ENCODE results near the gene SERPINB1. TPM values are rescaled to one million over a fixed set of nuclear protein-coding genes. Genes with fewer than 3 reads are reported as not detected.

Gene SERPINB1
- total and polyA plus RNA-seq, 2 donors (not counting 3 experiments of a cell fraction or from before 2014, with no cell fraction given), result 6.7 to 24.0 TPM

- Histone ChIP-seq H3K27me3 (ENCODE audit: control insufficient read depth in 2 of 2, insufficient read depth in 2 of 2, low read length in 2 of 2) (no peaks in the 10 kb centered on the region), H2AFZ (ENCODE audit: low read depth, low read length) (no peak overlapping the region), H3K79me2 (ENCODE audit: control insufficient read depth, insufficient read depth, low read length) (no peaks in the 10 kb centered on the region), H3K27ac (ENCODE audit: insufficient read depth, low read depth, low read length) (no peak overlapping the region), H3K9me3 (replicated peaks; ENCODE audit: control insufficient read depth, insufficient read depth, low read length) (no peaks in the 10 kb centered on the region), H3K4me1 (ENCODE audit: control insufficient read depth, extremely low read depth, insufficient read depth, low read length) (peaks cover 15% of the 10 kb centered on the region), H4K20me1 (replicated peaks; ENCODE audit: control insufficient read depth, extremely low read depth, insufficient read depth, low read length) (no peaks in the 10 kb centered on the region), H3K9ac (replicated peaks; ENCODE audit: extremely low read depth, insufficient read depth, low read length) (no peak overlapping the region), H3K4me2 (ENCODE audit: insufficient read depth, low read length) (no peak overlapping the region), H3K36me3 (ENCODE audit: control insufficient read depth in 2 of 2, extremely low read depth in 1 of 2, insufficient read depth in 2 of 2, low read length in 2 of 2) (no peaks in the 10 kb centered on the region), H3K9me1 (replicated peaks; ENCODE audit: control insufficient read depth, extremely low read depth, insufficient read depth, low read length) (no peaks in the 10 kb centered on the region), H3K4me3 (replicated peaks in 1 of 3; ENCODE audit: insufficient read depth in 1 of 3, low read depth in 1 of 3, low read length in 3 of 3) (no peak overlapping the region)
- CTCF ChIA-PET, result no interaction called here
- no TSS peak for BruUV-seq (replicated peaks)
- DNase-seq (ENCODE audit: low read depth, low spot score) (no peak), FAIRE-seq (no peak)
- intact Hi-C loops (cut with micrococcal nuclease), result no loop called here
- dilution Hi-C loops (cut with MboI; ENCODE audit: extremely low pct_ligation_motif_present, low sequenced_read_pairs), result no loop called here
- POLR2A ChIA-PET, result no interaction called here
- no peak for TF ChIP-seq JUN (IDR thresholded peaks at IDR 0.05; ENCODE audit: borderline replicate concordance, insufficient read depth, insufficient read length, low read depth)
- no peak for TF ChIP-seq GATA2 (IDR thresholded peaks at IDR 0.05; ENCODE audit: insufficient read depth, insufficient read length, low read depth, low read length)
- TF ChIP-seq EZH2 (IDR thresholded peaks at IDR 0.05; ENCODE audit: borderline replicate concordance, low read depth, low read length, severe bottlenecking), result no peak
- TF ChIP-seq POLR2AphosphoS5 (IDR thresholded peaks at IDR 0.05; ENCODE audit: insufficient read depth, low read depth, low read length), result no peak
- no peak for TF ChIP-seq MAX (IDR thresholded peaks at IDR 0.05; ENCODE audit: insufficient read depth, insufficient read length)
- no peak for TF ChIP-seq POLR2A (IDR thresholded peaks at IDR 0.05; ENCODE audit: low read depth, low read length)
These were observed 22.2 kb upstream of the SERPINB1 start for GRCh38 chr6:2863901-2864300.

- H3K36me3 ChIP-seq (ENCODE audit: control insufficient read depth in 2 of 2, extremely low read depth in 1 of 2, insufficient read depth in 2 of 2, low read length in 2 of 2), result no peaks in the 10 kb centered on the region
- DNase-seq (ENCODE audit: low read depth, low spot score) (no peak), FAIRE-seq (no peak)
- no peak overlapping the region for H3K4me3 ChIP-seq (replicated peaks in 1 of 3; ENCODE audit: insufficient read depth in 1 of 3, low read depth in 1 of 3, low read length in 3 of 3)
- intact Hi-C loops (cut with micrococcal nuclease) (no loop called here), dilution Hi-C loops (cut with MboI; ENCODE audit: extremely low pct_ligation_motif_present, low sequenced_read_pairs) (no loop called here)
- H3K79me2 ChIP-seq (ENCODE audit: control insufficient read depth, insufficient read depth, low read length), result no peaks in the 10 kb centered on the region
- no peak overlapping the region for H3K27ac ChIP-seq (ENCODE audit: insufficient read depth, low read depth, low read length)
- POLR2A ChIA-PET, result no interaction called here
- H2AFZ ChIP-seq (ENCODE audit: low read depth, low read length), result no peak overlapping the region
- CTCF ChIA-PET, result no interaction called here
- no peaks in the 10 kb centered on the region for H3K9me3 ChIP-seq (replicated peaks; ENCODE audit: control insufficient read depth, insufficient read depth, low read length)
- no peak overlapping the region for H3K4me2 ChIP-seq (ENCODE audit: insufficient read depth, low read length)
- TF ChIP-seq FOS (IDR thresholded peaks at IDR 0.05; ENCODE audit: borderline replicate concordance, insufficient read depth, low read length) (no peak), JUN (IDR thresholded peaks at IDR 0.05; ENCODE audit: borderline replicate concordance, insufficient read depth, insufficient read length, low read depth) (no peak), CTCF (IDR thresholded peaks at IDR 0.05; ENCODE audit: extremely low read depth in 1 of 2, insufficient read depth in 1 of 2, low read depth in 1 of 2, low read length in 2 of 2) (no peak), POLR2AphosphoS5 (IDR thresholded peaks at IDR 0.05; ENCODE audit: insufficient read depth, low read depth, low read length) (no peak), MYC (IDR thresholded peaks at IDR 0.05; ENCODE audit: low read depth, low read length) (no peak), GATA2 (IDR thresholded peaks at IDR 0.05; ENCODE audit: insufficient read depth, insufficient read length, low read depth, low read length) (no peak), POLR2A (IDR thresholded peaks at IDR 0.05; ENCODE audit: low read depth, low read length) (no peak), MAX (IDR thresholded peaks at IDR 0.05; ENCODE audit: insufficient read depth, insufficient read length) (no peak), EZH2 (IDR thresholded peaks at IDR 0.05; ENCODE audit: borderline replicate concordance, low read depth, low read length, severe bottlenecking) (no peak)
- no peaks in the 10 kb centered on the region for H3K27me3 ChIP-seq (ENCODE audit: control insufficient read depth in 2 of 2, insufficient read depth in 2 of 2, low read length in 2 of 2)
- H3K9ac ChIP-seq (replicated peaks; ENCODE audit: extremely low read depth, insufficient read depth, low read length), result no peak overlapping the region
- no TSS peak for BruUV-seq (replicated peaks)
- H3K4me1 ChIP-seq (ENCODE audit: control insufficient read depth, extremely low read depth, insufficient read depth, low read length), result peaks cover 25% of the 10 kb centered on the region
- no peaks in the 10 kb centered on the region for H3K9me1 ChIP-seq (replicated peaks; ENCODE audit: control insufficient read depth, extremely low read depth, insufficient read depth, low read length)
- no peaks in the 10 kb centered on the region for H4K20me1 ChIP-seq (replicated peaks; ENCODE audit: control insufficient read depth, extremely low read depth, insufficient read depth, low read length)
These were observed 21.1 kb upstream of the SERPINB1 start for GRCh38 chr6:2862712-2863181.

All from endothelial cell of umbilical vein (primary cell).